ENCODE measurements around the gene PRKCZ. TPM values are rescaled to one million over a fixed set of nuclear protein-coding genes. Genes with fewer than 3 reads are reported as not detected.

Gene PRKCZ
- total RNA-seq, 1 donor from 2014 or later, result 0.59 TPM

- no peak for DNase-seq (ENCODE audit: low read depth, low spot score)
Observed at GRCh38 chr1:2155147-2155598, 105.0 kb downstream of the PRKCZ start.

GRCh38 chr1:2155788-2156187 is 105.6 kb downstream of the PRKCZ start:
- DNase-seq (ENCODE audit: low read depth, low spot score), result no peak

DNA sequence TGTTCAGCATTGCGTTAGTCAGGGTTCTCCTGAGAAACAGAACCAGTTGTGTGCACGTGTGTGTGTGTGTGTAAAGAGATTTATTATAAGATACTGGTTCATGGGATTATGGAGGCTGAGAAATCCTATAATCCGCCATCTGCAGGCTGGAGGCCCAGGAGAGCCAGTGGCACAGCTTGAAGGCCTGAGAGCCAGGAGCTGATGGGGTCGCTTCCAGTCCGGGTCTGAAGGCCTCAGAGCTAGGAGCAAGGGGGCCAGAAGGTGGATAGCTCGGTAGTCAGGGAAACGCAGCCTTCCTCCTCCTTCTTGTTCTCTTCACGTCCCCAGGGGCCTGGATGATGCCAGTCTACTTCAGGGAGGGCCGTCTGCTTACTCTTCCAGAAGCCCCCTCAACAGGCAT is 106.7 kb downstream of the PRKCZ start:
- DNase-seq (ENCODE audit: low read depth, low spot score), result no peak

GRCh38 chr1:2157856-2158255 is 107.6 kb downstream of the PRKCZ start:
- DNase-seq (ENCODE audit: low read depth, low spot score), result no peak

DNA sequence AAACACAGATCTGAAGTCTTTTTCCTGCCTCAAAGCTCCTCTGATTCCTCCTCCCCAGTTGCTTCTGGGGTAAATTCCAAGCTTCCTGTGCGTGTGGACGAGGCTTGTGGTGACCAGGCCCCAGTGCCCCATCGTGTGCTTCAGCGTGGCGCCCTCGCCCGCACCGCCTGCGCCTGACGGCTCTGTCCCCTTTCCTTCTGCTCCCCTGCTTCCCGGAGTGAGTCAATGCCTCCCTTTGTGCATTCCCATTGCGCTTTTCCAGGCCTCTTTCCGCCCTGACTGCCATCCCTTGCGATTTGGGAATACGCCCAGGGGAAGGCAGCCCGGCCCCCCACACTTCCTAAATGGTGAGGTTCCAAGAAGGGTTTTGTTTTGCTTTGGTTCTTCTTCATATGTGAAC is 108.1 kb downstream of the PRKCZ start:
- DNase-seq (ENCODE audit: low read depth, low spot score), result no peak

GRCh38 chr1:2159124-2159523 is 108.9 kb downstream of the PRKCZ start:
- DNase-seq (ENCODE audit: low read depth, low spot score), result no peak

DNA sequence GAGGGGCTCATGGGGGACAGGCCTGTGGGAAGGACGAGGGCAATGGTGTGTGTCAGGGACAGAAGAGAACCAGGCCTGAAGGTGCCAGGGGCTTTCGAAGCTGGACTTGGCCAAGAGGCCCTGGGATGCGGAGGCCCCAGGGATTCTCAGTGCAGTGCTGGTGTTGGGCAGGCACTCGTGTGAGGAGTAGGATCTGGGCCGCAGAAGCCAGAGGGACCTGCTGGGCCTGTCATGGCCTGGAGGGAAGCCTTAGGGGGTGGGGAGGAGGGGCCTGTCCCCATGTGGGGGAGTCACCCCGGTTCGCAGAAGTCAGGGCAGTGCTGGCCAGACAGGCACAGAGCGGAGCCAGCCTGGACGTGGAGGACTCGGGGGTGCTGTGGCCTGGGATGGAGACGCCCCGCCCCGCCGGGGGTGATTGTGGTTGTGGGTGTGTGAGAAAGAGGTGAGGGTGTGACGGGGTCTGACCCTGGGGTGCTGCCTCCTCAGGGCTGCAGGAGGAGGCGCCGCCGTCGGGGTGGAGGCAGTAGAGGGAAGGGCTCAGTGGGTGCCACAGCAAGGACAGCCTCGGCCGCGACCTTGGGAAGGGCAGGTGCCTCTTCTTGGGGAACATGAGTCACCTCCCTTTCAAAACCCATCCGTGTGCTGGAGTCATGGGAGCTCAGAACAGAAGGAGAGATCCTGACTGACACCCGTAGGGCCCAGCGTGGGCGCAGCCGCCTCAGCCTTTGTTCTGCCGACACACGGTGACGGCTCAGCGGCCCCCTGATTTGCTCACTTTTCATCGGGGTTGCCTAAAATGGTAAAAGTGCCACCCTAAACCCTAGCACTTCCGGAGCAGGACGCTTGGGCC is 110.5 kb downstream of the PRKCZ start:
- DNase-seq (ENCODE audit: low read depth, low spot score), result no peak

GRCh38 chr1:2163205-2163604 is 113.0 kb downstream of the PRKCZ start:
- no peak for DNase-seq (ENCODE audit: low read depth, low spot score)

DNA sequence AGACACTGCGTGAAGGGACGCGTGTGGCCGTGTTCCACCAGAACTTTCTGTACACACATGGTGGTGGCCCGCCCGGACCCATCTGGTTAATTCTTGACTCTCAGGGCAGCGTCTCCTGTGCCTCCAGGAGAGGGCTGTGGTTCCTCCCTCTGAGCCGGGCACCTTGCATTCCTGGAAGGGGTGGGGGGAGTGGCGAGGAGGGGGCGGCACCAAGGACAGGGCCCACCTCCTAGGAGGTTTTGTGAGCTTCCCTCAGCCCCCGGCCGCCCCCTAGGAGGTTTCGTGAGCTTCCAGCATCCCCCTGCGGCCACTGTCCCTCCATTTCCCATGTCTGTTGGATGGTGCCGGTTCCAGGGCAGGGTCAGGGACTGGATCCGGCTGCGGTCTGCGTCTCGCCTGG is 115.4 kb downstream of the PRKCZ start:
- no peak for DNase-seq (ENCODE audit: low read depth, low spot score)

GRCh38 chr1:2166254-2166653 is 116.0 kb downstream of the PRKCZ start:
- DNase-seq (ENCODE audit: low read depth, low spot score), result no peak

- no peak for DNase-seq (ENCODE audit: low read depth, low spot score)
Observed at GRCh38 chr1:2166695-2167094, 116.5 kb downstream of the PRKCZ start.

- DNase-seq (ENCODE audit: low read depth, low spot score), result no peak
Observed at GRCh38 chr1:2168090-2168489, 117.9 kb downstream of the PRKCZ start.

GRCh38 chr1:2168535-2168934 is 118.3 kb downstream of the PRKCZ start:
- no peak for DNase-seq (ENCODE audit: low read depth, low spot score)

DNA sequence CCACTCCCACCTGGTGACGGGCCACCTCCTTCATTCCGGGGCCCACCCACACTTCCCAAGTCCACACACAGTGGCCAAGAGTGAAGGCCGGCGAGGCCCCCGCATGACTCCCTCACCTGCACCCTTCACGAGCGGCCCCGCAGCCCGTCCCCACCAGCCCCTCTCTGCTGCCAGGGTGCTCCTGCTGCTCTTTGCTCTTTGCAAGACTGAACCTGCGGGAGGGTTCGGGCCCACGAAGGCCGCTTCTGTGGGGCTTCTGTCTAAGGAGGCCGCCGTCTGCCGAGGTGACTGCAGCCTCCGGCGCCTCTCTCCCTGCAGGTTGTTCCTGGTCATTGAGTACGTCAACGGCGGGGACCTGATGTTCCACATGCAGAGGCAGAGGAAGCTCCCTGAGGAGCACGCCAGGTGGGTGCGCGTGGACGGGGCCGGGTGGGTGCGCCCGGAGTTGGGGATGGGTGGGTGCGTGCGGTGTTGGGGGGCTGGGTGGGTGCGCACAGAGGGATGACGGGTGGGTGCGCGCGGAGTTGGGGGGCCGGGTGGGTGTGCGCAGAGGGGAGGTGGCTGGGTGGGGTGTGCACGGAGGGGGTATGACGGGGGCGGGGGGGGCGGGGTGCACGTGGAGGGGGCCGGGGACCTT is 119.1 kb downstream of the PRKCZ start:
- DNase-seq (ENCODE audit: low read depth, low spot score), result no peak

- no peak for DNase-seq (ENCODE audit: low read depth, low spot score)
Observed at GRCh38 chr1:2170211-2170610, 120.0 kb downstream of the PRKCZ start.

DNA sequence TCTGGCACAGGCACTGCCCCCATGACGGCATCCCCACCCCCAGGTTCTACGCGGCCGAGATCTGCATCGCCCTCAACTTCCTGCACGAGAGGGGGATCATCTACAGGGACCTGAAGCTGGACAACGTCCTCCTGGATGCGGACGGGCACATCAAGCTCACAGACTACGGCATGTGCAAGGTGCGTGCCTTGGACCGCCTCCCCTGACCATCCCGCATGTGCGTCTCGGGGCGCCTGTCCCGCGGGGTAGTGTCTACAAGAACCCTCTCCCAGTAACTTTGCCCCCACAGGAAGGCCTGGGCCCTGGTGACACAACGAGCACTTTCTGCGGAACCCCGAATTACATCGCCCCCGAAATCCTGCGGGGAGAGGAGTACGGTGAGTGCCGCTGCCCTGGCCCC is 121.8 kb downstream of the PRKCZ start:
- DNase-seq (ENCODE audit: low read depth, low spot score), result no peak

GRCh38 chr1:2172551-2173146 is 122.4 kb downstream of the PRKCZ start:
- DNase-seq (ENCODE audit: low read depth, low spot score), result no peak

- DNase-seq (ENCODE audit: low read depth, low spot score), result no peak
Observed at GRCh38 chr1:2173546-2174347, 123.5 kb downstream of the PRKCZ start.

GRCh38 chr1:2174348-2175054 is 124.3 kb downstream of the PRKCZ start:
- no peak for DNase-seq (ENCODE audit: low read depth, low spot score)

DNA sequence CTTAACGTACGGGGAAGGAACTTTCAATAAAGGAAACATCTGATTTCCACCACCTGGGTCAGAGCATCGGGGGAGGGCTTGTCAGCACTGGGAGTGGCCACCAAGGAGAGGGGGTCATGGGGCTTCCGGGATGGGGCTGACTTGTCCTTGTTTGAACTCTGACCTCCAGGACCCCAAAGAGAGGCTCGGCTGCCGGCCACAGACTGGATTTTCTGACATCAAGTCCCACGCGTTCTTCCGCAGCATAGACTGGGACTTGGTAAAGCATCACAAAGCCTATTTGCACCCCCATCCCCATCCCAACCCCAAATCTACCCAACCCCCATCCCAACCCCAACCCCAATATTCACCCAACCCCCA is 124.8 kb downstream of the PRKCZ start:
- DNase-seq (ENCODE audit: low read depth, low spot score), result no peak

All from pulmonary artery endothelial cell (primary cell).